ENCODE data around the gene TSPAN31.

Gene TSPAN31

GRCh38 chr12:57760347-57760982 lies 15.6 kb downstream of the TSPAN31 start:
- TF ChIP-seq CTCF (IDR thresholded peaks at IDR 0.05; ENCODE audit: insufficient read depth, low read depth, low read length, missing control alignments), result no peak
- no peak overlapping the region for H3K4me3 ChIP-seq (ENCODE audit: low read depth, low read length)
- no peak for DNase-seq (ENCODE audit: low read depth)

GRCh38 chr12:57761391-57761998 lies 16.7 kb downstream of the TSPAN31 start:
- no peak for DNase-seq (ENCODE audit: low read depth)
- TF ChIP-seq CTCF (IDR thresholded peaks at IDR 0.05; ENCODE audit: insufficient read depth, low read depth, low read length, missing control alignments), result no peak
- no peak overlapping the region for H3K4me3 ChIP-seq (ENCODE audit: low read depth, low read length)

GRCh38 chr12:57762463-57762862 lies 17.6 kb downstream of the TSPAN31 start:
- DNase-seq (ENCODE audit: low read depth), result no peak
- no peak for TF ChIP-seq CTCF (IDR thresholded peaks at IDR 0.05; ENCODE audit: insufficient read depth, low read depth, low read length, missing control alignments)
- H3K4me3 ChIP-seq (ENCODE audit: low read depth, low read length), result no peak overlapping the region

DNA sequence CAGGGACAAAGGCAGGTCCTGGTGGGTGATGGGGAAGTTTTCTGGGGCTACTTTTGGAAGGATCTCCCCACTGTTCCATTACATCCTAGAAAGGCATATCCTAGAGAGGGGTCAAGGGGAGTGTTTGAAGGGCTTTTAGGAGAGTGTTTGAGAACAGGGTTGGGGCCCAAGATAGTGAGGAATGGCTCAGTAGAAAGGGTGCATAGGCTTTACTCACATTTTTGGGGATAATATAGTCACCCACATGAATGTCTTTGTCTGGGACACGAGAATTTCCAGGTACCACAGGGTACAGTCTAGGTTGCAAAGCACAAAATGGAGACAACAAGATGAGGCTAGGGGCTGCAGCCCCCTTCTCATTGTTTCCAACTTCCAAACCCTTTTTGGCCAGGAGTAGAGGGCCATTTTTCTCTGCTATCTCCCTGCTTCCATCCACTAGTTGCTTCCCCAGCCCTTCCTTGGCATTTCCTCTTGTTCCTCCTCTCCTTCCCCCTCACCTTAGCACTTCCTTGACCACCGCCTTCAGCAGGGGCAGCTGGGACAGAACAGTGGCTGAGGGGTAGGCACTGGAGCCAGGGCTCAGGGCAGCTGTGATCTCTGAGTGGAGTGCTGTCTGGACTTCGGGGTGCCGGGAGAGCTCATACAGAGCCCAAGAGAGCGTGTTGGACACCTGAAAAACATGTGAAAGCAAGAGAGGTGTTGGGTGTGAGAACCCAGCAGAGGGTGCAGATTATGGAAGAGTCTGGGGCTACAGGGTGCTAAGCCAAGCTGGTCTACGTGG lies 19.2 kb downstream of the TSPAN31 start:
- no peak overlapping the region for H3K4me3 ChIP-seq (ENCODE audit: low read depth, low read length)
- no peak for TF ChIP-seq CTCF (IDR thresholded peaks at IDR 0.05; ENCODE audit: insufficient read depth, low read depth, low read length, missing control alignments)
- no peak for DNase-seq (ENCODE audit: low read depth)

GRCh38 chr12:57764662-57765002 lies 19.8 kb downstream of the TSPAN31 start:
- H3K4me3 ChIP-seq (ENCODE audit: low read depth, low read length), result peak overlapping the region; percentile 63
- DNase-seq (ENCODE audit: low read depth), result no peak
- no peak for TF ChIP-seq CTCF (IDR thresholded peaks at IDR 0.05; ENCODE audit: insufficient read depth, low read depth, low read length, missing control alignments)

DNA sequence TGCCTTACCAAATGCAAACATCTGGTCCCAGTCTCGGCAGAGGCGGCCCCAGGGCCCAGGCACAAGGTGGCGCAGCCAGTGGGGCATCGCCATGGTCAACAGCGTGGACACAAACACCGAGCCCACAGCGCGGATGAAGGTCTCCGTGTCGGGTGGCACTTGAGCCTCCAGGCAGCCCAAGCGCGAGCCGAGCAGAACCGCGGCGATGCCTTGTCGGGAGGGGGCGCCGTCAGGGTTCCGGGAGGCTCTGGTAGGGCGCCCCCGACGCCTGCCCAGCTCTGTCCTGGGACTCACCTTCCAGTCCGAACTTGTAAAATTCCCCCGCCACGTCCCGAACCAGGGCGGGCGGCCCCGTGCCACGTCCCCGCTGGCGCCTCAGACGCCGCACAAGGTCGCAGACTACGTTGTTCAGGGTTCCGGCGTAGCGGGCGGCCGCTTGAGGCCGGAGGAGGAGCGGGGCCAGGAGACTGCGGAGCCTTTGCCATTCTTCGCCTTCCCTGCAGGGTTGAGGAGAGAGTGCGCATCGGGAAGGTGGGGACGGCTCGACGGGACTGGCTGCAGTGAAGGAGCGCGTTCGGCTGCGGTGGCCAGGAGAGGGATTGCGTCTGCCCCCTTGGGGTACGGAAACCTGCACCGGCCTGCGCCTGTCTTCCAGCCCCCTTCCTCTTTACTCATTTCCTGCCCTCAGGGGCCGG lies 20.3 kb downstream of the TSPAN31 start:
- H3K4me3 ChIP-seq (ENCODE audit: low read depth, low read length), result peak overlapping the region; percentile 63
- peak; percentile 61 for DNase-seq (ENCODE audit: low read depth)
- peak; percentile 48 for TF ChIP-seq CTCF (IDR thresholded peaks at IDR 0.05; ENCODE audit: insufficient read depth, low read depth, low read length, missing control alignments)
